Mesendoderm (in vitro differentiated cells): ENCODE results near the gene FAM181A.

Source experiments
- DNase-seq: peaks from one replicate; pipeline ENCODE4 v3.0.0; 2013
- H2AK5ac ChIP-seq: 2 replicates; pipeline ENCODE4 v1.6.1; 2013; ENCODE audit warnings: low read length, inconsistent platforms
- H2BK120ac ChIP-seq: 2 replicates; pipeline ENCODE4 v1.6.1; 2013; ENCODE audit warnings: low read depth, mild to moderate bottlenecking, low read length, moderate library complexity, mixed read lengths
- H2BK15ac ChIP-seq: replicated peaks from 2 replicates; pipeline ENCODE4 v1.6.1; 2013; ENCODE audit warnings: low read depth, mild to moderate bottlenecking, moderate library complexity
- H2BK5ac ChIP-seq: 2 replicates; pipeline ENCODE4 v1.6.1; 2013; ENCODE audit warnings: low read length, inconsistent platforms
- H3K18ac ChIP-seq: 2 replicates; pipeline ENCODE4 v1.6.1; 2013; ENCODE audit warnings: mild to moderate bottlenecking, low read length, mixed read lengths
- H3K23ac ChIP-seq: one replicate; pipeline ENCODE4 v1.6.1; 2013; ENCODE audit warnings: low read length
- H3K27ac ChIP-seq: 2 replicates; pipeline ENCODE4 v1.5.1; 2013; ENCODE audit warnings: low read depth, mild to moderate bottlenecking, inconsistent platforms, low read length, moderate library complexity
- H3K27me3 ChIP-seq: 2 replicates; pipeline ENCODE4 v1.6.1; 2013; ENCODE audit warnings: low read length, control low read depth, mild to moderate bottlenecking, inconsistent platforms; ENCODE audit not compliant: insufficient read depth, poor library complexity
- H3K36me3 ChIP-seq: 2 replicates; pipeline ENCODE4 v1.6.1; 2013; ENCODE audit warnings: low read length, inconsistent platforms; ENCODE audit not compliant: control insufficient read depth, insufficient read depth
- H3K4ac ChIP-seq: one replicate; pipeline ENCODE4 v1.6.1; 2013; ENCODE audit warnings: low read depth, mild to moderate bottlenecking, low read length, moderate library complexity
- H3K4me1 ChIP-seq: 2 replicates; pipeline ENCODE4 v1.6.1; 2013; ENCODE audit warnings: low read depth, low read length, inconsistent platforms; ENCODE audit not compliant: control insufficient read depth
- H3K4me2 ChIP-seq: 2 replicates; pipeline ENCODE4 v1.6.1; 2013; ENCODE audit warnings: low read length
- H3K4me3 ChIP-seq: 2 replicates; pipeline ENCODE4 v1.5.1; 2013; ENCODE audit warnings: mild to moderate bottlenecking, low read length
- H3K56ac ChIP-seq: one replicate; pipeline ENCODE4 v1.6.1; 2013; ENCODE audit warnings: low read length
- H3K79me1 ChIP-seq: 2 replicates; pipeline ENCODE4 v1.6.1; 2013; ENCODE audit warnings: low read length, inconsistent platforms
- H3K79me2 ChIP-seq: 2 replicates; pipeline ENCODE4 v1.6.1; 2013; ENCODE audit warnings: mild to moderate bottlenecking, low read length; ENCODE audit not compliant: control insufficient read depth, insufficient read depth
- H3K9ac ChIP-seq: 2 replicates; pipeline ENCODE4 v1.6.1; 2013; ENCODE audit warnings: low read length, inconsistent platforms
- H4K5ac ChIP-seq: one replicate; pipeline ENCODE4 v1.6.1; 2013; ENCODE audit warnings: low read length
- H4K8ac ChIP-seq: one replicate; pipeline ENCODE4 v1.6.1; 2013; ENCODE audit warnings: low read depth, mild to moderate bottlenecking, control low read depth, low read length, moderate library complexity
- WGBS: extraction: QIAGEN DNeasy Blood & Tissue Kit; methylation state at CpG from one replicate; pipeline ENCODE4 v1.1.7; 2013; ENCODE audit warnings: low lambda C conversion rate, missing lambda C conversion rate; ENCODE audit not compliant: insufficient coverage; ENCODE audit errors: extremely low coverage; 5-methylcytosine and 5-hydroxymethylcytosine counted together

Gene FAM181A

GRCh38 chr14:93928184-93929047 is 1.3 kb downstream of the FAM181A start:
- WGBS = no CpG with 5 or more reads among the region's 26 CpGs
- Histone ChIP-seq H2BK5ac (no peak overlapping the region), H2BK120ac (no peak overlapping the region), H3K79me1 (no peaks in the 10 kb centered on the region), H3K4me2 (no peak overlapping the region), H3K36me3 (no peaks in the 10 kb centered on the region), H2BK15ac (no peak overlapping the region), H3K4me1 (no peaks in the 10 kb centered on the region), H3K9ac (no peak overlapping the region), H3K27me3 (no peaks in the 10 kb centered on the region), H3K4ac (no peak overlapping the region), H3K56ac (no peak overlapping the region), H3K18ac (no peak overlapping the region), H4K8ac (no peak overlapping the region), H2AK5ac (no peak overlapping the region), H3K4me3 (no peak overlapping the region), H3K23ac (no peak overlapping the region), H3K79me2 (no peaks in the 10 kb centered on the region), H3K27ac (no peak overlapping the region), H4K5ac (no peak overlapping the region)
- DNase-seq = no peak

- no peak overlapping the region for H2BK15ac ChIP-seq
- no peaks in the 10 kb centered on the region for H3K27me3 ChIP-seq
- H3K79me2 ChIP-seq = no peaks in the 10 kb centered on the region
- H4K5ac ChIP-seq = no peak overlapping the region
- H3K79me1 ChIP-seq = no peaks in the 10 kb centered on the region
- no peak overlapping the region for H3K23ac ChIP-seq
- no CpG with 5 or more reads among the region's 13 CpGs for WGBS
- H2BK5ac ChIP-seq = no peak overlapping the region
- H2BK120ac ChIP-seq = no peak overlapping the region
- no peak overlapping the region for H2AK5ac ChIP-seq
- H3K4me3 ChIP-seq = no peak overlapping the region
- no peak overlapping the region for H4K8ac ChIP-seq
- H3K18ac ChIP-seq = no peak overlapping the region
- H3K27ac ChIP-seq = no peak overlapping the region
- H3K56ac ChIP-seq = no peak overlapping the region
- H3K9ac ChIP-seq = no peak overlapping the region
- no peak overlapping the region for H3K4ac ChIP-seq
- no peaks in the 10 kb centered on the region for H3K4me1 ChIP-seq
- H3K4me2 ChIP-seq = no peak overlapping the region
- DNase-seq = no peak
- no peaks in the 10 kb centered on the region for H3K36me3 ChIP-seq
These were observed 1.9 kb downstream of the FAM181A start for GRCh38 chr14:93929048-93929535.

GRCh38 chr14:93929657-93930056 is 2.5 kb downstream of the FAM181A start:
- H3K79me1 ChIP-seq = no peaks in the 10 kb centered on the region
- H3K36me3 ChIP-seq = no peaks in the 10 kb centered on the region
- H2BK120ac ChIP-seq = no peak overlapping the region
- DNase-seq = no peak
- H2AK5ac ChIP-seq = no peak overlapping the region
- no peak overlapping the region for H2BK15ac ChIP-seq
- no peak overlapping the region for H3K4me3 ChIP-seq
- H3K4ac ChIP-seq = no peak overlapping the region
- WGBS = no CpG with 5 or more reads among the region's 11 CpGs
- H3K79me2 ChIP-seq = no peaks in the 10 kb centered on the region
- no peak overlapping the region for H4K5ac ChIP-seq
- H3K27me3 ChIP-seq = no peaks in the 10 kb centered on the region
- no peak overlapping the region for H3K4me2 ChIP-seq
- no peak overlapping the region for H2BK5ac ChIP-seq
- H3K27ac ChIP-seq = no peak overlapping the region
- H3K56ac ChIP-seq = no peak overlapping the region
- H3K18ac ChIP-seq = no peak overlapping the region
- H3K23ac ChIP-seq = no peak overlapping the region
- no peak overlapping the region for H3K9ac ChIP-seq
- H3K4me1 ChIP-seq = no peaks in the 10 kb centered on the region
- no peak overlapping the region for H4K8ac ChIP-seq

GRCh38 chr14:93930296-93930988 is 3.3 kb downstream of the FAM181A start:
- Histone ChIP-seq H3K56ac (no peak overlapping the region), H2BK15ac (no peak overlapping the region), H3K4ac (no peak overlapping the region), H2BK120ac (no peak overlapping the region), H3K18ac (no peak overlapping the region), H3K4me3 (no peak overlapping the region), H3K27ac (no peak overlapping the region), H3K23ac (no peak overlapping the region), H2BK5ac (no peak overlapping the region), H3K9ac (no peak overlapping the region), H3K4me1 (no peaks in the 10 kb centered on the region), H2AK5ac (no peak overlapping the region), H3K79me2 (no peaks in the 10 kb centered on the region), H3K36me3 (no peaks in the 10 kb centered on the region), H3K79me1 (no peaks in the 10 kb centered on the region), H3K4me2 (no peak overlapping the region), H3K27me3 (no peaks in the 10 kb centered on the region), H4K8ac (no peak overlapping the region), H4K5ac (no peak overlapping the region)
- WGBS = no CpG with 5 or more reads among the region's 8 CpGs
- no peak for DNase-seq

GRCh38 chr14:93930989-93931307 is 3.8 kb downstream of the FAM181A start:
- WGBS = no CpG with 5 or more reads among the region's 4 CpGs
- no peak overlapping the region for H4K5ac ChIP-seq

More at GRCh38 chr14:93930989-93931307, 3.8 kb downstream of the FAM181A start:
- H2BK15ac ChIP-seq = no peak overlapping the region
- no peaks in the 10 kb centered on the region for H3K79me1 ChIP-seq
- no peak overlapping the region for H4K8ac ChIP-seq
- no peak overlapping the region for H3K9ac ChIP-seq
- H3K56ac ChIP-seq = no peak overlapping the region
- H3K4me3 ChIP-seq = no peak overlapping the region
- no peaks in the 10 kb centered on the region for H3K4me1 ChIP-seq
- H3K36me3 ChIP-seq = no peaks in the 10 kb centered on the region
- no peak overlapping the region for H3K27ac ChIP-seq
- no peaks in the 10 kb centered on the region for H3K27me3 ChIP-seq
- H2BK120ac ChIP-seq = no peak overlapping the region
- H3K4me2 ChIP-seq = no peak overlapping the region
- no peak overlapping the region for H3K4ac ChIP-seq
- H2BK5ac ChIP-seq = no peak overlapping the region
- no peak overlapping the region for H3K18ac ChIP-seq
- no peak for DNase-seq
- no peaks in the 10 kb centered on the region for H3K79me2 ChIP-seq
- H2AK5ac ChIP-seq = no peak overlapping the region
- no peak overlapping the region for H3K23ac ChIP-seq
